GM18498 (cell line): ENCODE measurements around the gene JPT2.
"Not testable (repeated sequence)": the region's sequence is repeated elsewhere in the genome, so short reads cannot be mapped to it uniquely, and the experiment has no call there.

ENCODE experiments used
- ATAC-seq: cut with Tn5 transposase; IDR thresholded peaks from one replicate; pipeline ENCODE4 v1.9.1; 2021; ENCODE audit warnings: mild to moderate bottlenecking, moderate library complexity; ENCODE audit not compliant: unreplicated experiment

The JPT2 gene

DNA sequence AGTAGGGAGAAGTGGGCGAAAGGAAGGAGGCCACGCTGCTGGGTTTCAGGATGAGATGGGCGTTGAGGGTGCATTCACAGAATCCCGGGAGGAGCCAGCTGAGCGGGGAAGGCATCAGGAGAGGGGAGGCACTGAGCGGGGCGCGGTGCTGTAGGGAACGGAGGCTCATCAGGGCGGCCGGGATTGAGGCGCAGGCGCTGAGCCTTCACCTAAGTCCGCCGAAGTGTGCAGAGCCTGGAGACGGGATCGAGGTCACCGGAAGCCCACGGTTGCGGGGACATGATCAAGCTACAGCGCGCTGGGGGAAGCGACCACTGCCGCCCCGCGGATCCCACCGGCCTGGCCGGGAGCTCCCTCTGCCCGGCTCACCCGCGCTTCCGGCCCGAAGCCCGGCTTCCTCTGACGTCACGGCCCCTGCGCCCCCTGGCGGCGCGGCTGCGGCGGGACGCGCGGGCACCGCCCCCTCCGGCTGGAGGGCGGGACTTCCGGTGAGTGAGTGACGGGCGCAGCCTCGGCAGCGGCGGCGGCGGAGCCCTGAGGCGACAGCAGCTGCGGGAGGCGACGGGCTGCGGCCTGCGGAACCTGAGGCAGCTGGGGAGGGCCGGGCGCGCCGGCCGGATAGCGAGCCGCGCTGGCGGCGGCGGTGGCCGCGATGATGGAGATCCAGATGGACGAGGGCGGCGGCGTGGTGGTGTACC is 27.8 kb downstream of the JPT2 start, which contains the start of gene MAPK8IP3:
Gene MAPK8IP3 (plus strand): TSS at position 508 of the 698 bp plus-strand sequence. CDS start 145 bp downstream, at position 653.
- ATAC-seq, result peak; percentile 91

DNA sequence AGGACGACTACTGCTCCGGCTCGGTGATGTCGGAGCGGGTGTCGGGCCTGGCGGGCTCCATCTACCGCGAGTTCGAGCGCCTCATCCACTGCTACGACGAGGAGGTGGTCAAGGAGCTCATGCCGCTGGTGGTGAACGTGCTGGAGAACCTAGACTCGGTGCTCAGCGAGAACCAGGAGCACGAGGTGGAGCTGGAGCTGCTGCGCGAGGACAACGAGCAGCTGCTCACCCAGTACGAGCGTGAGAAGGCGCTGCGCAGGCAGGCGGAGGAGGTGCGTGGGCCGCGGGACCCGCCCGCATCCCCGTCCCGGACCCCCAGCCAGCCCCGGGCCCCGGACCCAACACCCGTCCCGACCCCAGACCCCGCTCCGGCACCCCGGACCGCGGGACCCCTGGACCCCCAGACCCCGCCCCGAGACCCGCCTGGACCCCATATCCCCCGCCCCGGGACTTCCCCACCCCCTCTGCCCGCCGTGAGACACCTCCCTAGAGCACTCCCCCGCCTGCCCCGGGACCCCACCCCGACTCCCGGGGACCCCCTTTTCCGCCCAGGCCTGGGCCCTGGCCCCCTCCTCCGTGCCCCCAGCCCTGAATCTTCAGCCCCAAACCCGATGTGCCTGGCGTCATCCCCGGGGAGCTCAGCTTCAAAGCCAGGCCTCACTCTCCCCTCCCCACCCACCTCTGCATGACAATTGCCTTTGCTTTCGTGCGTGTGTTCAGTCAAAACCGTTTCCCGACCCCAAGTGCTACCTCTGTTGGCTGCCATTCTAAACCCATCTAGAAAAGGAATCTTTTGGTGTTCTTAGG is 28.5 kb downstream of the JPT2 start:
- peak; percentile 26 for ATAC-seq

DNA sequence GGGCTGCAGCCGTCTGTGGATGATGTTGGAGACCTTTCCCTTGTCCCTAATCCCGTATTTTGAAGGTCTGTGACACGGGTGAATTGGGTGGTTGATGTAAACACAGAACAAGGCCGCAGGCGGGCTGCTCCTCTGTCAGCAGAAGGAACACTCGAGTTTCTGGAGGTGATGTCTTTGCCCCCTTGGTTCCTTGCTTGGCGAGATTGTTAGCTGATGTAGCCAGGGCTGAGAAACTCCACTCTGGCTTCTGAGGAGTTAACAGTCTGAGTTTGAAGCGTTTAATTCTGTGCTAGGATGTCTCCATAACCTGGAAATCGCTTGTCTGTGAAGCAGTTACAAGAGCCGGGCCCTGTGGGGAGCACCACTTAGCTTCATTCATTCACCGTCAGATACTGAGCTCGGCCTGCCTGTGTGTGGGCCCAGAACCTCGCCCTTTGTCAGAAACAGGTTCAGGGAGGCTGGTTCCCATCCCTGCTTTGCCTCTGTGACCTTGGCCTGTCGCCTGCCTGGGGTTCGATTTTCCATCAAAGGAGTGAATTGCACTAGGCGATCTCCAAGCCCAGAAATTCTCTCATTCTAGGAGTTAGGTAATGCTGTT is 29.2 kb downstream of the JPT2 start:
- ATAC-seq, result no peak

DNA sequence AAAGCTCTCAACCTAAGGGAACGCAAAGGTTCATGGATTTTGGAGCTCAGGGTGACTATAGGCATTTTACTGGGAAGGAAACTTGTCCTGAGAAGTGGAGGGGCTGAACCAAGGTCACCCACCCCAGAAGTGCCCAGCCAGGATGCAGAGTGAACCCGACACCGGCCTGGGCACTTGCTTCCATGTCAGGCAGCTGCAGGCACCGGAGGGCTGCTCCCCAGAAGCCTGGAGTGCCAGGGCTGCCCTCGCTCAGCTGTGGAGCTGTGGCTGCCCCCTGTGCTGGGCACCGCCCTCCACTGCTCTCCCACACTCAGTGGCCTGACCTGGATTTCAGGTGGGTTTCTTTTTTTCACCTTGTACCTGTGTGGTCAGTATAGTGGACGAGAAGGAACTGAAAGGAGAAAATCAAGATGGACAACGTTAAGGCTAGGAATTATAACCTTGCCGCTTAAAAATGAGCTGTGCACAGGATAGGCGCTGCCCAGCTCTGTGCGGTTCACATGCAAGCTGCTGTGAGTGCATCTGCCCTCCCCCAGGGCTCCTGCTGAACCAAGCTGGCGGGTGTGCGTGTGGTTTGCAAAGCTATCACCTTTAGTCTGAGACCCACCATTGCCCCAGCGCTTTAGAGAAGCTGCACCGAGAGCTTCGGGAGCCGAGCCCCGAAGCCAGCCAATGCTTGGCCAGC is 30.1 kb downstream of the JPT2 start:
- no peak for ATAC-seq

DNA sequence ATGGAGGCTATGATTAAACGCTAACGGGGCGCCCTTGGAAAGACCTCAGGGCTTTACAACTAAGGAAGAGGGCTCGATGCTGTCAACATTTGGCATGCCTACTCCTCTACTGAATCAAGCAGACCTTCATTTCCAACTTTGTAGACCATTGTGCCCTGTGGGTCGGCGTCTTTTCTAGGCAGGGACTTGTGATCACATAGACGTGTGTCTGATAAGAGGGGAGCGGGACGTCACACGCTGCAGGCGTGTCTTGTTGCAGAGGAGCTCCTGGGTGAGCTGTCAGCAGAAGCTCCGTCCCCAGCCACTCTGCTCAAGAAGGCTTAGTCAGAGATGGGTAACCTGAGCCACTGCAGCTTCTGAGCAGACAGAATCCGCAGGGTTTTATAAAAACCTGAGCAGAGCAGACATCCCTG is 30.7 kb downstream of the JPT2 start:
- ATAC-seq, result no peak

DNA sequence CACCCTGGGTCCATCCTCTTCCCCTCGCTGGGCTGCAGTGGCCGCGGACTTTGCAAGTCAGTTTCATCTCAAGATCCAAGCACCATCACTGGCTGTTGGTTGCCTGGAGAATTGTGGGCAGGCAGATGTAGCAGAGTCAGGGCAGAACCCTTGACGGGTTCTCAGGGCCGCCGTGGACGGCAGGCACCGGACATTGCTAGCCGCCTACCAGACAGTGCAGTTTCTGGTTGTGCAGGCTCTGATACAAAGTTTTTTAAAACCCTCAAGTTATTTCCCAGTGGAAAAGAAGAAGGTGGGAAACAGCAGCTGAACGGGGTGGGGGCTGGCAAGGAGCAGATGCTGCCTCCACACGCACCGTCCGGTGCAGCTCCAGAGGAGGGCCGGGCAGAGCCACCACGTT is 31.3 kb downstream of the JPT2 start:
- ATAC-seq, result no peak

DNA sequence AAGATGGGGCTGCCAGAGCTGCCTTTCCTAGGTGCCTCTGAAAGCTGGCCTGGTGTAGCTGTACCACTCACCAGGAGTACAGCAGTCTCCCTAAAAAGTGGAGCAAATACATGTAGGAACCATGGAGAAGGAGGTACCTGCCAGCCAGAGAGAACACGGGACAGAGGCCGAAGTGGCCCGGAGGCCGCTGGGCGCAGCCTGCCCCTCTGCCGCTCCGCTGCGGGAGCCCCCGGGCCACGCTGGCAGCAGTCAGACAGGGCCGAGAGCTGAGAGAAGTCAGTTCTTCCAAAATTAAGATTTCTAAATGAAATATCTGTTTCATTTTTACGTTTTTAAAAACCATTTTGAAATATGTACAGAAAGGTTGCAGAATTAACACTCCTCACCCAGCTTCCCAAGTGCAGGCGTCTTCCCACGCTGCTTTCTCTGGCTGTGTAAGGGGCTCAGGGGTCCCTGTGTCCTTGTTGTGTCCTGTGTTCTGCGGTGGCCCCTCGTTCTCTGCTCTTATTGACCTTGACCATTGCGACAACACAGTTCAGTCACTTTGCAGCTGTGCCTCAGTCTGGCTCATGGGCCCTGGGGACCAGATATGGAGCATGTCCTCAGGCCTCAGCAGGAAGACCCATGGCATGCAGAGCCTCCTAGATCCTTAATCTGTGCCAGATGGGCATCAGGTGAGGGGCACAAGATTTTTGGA is 32.9 kb downstream of the JPT2 start:
- ATAC-seq, result no peak

DNA sequence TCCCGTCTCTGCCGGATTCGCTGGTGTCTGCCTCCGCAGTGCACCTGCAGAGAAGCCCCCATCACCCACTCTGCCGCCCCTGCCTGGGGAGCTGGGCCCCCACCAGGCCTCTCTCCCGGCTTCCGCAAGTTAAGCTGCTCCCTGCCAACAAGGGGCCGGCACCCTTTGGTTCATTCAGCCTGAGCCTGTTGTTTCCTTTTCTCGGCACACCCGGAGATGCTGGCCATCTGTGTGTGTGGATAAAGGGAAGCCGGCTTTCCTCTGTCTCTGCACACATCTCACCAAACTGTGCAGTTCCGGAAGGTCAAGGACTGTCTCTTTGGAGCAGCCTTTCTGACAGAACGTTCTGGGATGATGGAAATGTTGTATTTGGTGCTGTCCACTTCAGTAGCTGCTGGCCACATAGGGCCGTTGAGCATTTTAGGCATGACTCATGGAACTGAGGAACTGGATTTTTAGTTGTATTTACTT is 34.7 kb downstream of the JPT2 start:
- ATAC-seq, result no peak

DNA sequence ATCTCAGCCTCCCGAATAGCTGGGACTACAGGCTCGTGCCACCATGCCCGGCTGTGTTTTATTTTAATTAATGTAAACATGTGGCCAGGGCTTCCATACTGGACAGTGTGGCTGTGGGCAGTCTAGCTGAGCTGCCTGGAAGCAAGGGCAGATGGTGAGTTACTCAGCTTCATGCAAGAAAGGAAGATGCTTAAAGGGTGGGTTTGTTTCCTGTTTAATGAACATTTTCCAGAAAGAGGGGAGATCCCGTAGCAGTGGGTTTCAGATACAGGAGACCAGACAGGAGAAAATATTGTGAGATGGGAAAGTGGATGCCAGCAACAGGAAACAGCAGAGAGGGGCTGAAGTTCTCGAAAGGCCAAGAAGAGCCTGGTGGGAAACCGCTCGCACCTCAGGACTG is 35.3 kb downstream of the JPT2 start:
- ATAC-seq, result no peak

DNA sequence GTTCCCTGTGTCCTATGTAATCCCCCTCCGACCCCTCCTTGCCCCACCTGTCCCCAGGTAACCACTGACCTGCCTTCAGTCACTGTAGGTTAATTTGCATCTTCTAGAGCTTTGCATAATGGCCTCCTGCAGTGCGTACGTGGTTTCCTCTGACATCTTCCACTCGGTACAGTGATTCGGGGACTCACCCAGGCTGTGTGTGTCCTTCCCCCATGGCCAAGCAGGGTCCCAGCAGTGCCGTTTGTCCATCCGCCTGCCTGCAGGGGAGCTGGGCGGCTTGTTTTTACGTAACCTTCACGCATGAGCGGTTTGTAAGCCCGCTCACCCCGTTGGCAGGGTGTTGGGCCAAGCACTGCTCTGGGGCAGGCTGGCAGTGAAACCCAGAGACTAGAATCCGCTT is 35.9 kb downstream of the JPT2 start:
- ATAC-seq, result no peak

DNA sequence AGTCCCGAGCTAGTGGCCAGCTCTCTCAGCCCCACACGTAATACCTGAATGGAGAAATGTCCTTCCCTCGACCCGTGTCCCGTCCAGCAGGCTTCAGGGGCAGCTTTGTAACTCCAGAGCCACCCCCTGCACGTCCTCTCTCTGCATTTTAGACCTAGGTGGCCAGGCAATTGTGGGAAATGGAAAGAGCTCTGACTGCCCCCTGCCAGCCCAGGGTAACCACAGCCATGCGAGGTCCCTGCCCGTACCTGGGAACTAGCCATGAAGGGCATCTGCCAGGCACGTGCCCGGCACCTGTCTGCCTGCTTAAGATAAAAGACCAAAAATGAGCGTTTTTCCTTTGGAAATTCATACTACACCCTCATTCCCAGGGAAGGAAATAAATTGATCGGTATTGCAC is 37.1 kb downstream of the JPT2 start:
- ATAC-seq, result no peak

DNA sequence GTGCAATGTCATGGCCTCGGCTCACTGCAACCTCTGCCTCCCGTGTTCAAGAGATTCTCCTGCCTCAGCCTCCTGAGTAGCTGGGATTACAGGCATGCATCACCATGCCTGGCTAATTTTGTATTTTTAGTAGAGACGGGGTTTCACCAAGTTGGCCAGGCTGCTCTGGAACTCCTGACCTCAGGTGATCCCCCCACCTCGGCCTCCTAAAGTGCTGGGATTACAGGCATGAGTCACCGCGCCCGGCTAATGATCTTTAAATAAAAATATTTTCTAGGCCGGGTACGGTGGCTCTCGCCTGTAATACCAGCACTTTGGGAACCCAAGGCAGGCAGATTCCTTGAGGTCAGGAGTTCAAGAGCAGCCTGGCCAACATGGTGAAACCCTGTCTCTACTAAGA is 40.2 kb downstream of the JPT2 start:
- ATAC-seq, result not testable (repeated sequence)

DNA sequence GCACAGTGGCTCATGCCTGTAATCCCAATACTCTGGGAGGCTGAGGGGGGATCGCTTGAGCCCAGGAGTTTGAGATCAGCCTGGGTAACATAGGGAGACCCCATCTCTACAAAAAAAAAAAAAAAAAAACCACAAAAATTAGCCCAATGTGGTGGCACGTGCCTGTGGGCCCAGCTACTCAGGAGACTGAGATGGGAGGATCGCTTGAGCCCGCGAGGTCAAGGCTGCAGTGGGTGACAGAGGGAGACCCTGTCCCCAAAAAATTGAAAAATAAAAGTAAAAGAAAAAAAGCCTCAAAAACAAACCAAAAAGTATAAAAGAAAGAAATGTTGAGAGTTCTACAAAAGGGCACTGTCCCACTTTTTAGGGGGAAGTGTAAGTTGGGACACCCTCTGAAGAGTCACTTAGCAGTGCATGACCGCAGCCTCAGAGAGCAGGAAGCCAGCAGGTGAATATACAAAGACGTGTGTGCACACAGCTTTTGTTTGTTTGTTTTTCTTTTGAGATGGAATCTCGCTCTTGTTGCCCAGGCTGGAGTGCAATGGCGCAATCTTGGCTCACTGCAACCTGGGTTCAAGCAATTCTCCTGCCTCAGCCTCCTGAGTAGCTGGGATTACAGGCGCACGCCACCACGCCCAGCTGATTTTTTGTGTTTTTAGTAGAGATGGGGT is 41.6 kb downstream of the JPT2 start:
- not testable (repeated sequence) for ATAC-seq

DNA sequence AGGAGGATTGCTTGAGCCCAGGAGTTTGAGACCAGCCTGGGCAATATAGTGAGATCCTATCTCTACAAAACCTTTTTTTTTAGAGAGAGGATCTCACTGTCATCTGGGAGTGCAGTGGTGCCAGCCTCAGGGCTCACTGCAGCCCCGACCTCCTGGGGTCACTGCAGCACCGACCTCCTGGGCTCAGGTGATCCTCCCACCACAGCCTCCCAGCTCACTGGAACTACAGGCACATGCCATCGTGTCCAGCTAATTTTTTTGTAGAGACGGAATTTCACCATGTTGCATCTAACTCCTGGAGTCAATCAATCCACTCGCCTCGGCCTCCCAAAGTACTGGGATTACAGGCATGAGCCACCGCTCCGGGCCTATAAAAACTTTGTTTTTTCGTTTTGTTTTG is 43.3 kb downstream of the JPT2 start:
- no peak for ATAC-seq

DNA sequence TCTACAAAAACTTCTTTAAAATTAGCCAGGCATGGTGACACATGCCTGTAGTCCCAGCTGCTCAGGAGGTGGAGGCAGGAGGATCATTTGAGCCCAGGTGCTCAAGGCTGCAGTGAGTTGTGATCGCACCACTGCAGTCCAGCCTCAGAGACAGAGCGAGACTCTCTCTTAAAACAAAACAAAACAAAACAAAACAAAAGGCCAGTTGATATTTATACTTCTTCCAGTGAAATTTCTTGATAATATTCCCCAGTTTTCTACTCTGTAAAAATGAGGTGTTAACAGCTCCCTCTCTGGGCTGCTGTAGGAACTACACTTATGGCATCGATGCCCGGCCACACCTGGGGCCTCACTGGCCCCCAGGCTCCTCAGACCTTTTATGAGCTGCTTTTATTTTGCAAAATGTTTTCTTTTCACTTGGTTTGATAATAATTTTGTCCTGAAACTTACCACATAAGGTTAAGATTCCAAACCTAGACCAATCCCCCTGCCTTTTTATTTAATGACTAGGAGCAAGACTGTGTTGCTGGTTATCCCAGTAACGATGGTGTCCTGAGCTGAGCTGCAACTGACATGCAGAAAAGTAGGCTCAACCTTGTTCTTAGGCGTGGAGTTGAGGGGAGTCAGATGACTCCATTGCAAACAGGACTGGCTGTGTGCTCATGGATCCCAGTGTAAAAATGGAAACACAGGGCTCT is 45.5 kb downstream of the JPT2 start:
- no peak for ATAC-seq

DNA sequence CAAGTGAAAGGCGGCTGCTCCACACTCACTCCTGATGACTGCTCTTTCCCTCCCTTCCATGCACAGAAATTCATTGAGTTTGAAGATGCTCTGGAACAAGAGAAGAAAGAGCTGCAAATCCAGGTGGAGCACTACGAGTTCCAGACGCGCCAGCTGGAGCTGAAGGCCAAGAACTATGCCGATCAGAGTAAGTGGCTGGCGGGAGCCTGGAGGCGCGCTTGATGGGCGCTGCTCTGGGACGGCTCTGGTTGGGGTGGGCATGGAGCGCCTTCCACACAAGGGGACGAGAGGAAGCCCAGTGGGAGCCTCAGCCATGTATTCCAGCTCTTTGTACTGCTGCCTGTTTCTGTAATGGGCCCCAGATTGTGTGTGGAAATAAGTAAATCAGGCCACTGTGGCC is 46.4 kb downstream of the JPT2 start:
- ATAC-seq, result no peak

DNA sequence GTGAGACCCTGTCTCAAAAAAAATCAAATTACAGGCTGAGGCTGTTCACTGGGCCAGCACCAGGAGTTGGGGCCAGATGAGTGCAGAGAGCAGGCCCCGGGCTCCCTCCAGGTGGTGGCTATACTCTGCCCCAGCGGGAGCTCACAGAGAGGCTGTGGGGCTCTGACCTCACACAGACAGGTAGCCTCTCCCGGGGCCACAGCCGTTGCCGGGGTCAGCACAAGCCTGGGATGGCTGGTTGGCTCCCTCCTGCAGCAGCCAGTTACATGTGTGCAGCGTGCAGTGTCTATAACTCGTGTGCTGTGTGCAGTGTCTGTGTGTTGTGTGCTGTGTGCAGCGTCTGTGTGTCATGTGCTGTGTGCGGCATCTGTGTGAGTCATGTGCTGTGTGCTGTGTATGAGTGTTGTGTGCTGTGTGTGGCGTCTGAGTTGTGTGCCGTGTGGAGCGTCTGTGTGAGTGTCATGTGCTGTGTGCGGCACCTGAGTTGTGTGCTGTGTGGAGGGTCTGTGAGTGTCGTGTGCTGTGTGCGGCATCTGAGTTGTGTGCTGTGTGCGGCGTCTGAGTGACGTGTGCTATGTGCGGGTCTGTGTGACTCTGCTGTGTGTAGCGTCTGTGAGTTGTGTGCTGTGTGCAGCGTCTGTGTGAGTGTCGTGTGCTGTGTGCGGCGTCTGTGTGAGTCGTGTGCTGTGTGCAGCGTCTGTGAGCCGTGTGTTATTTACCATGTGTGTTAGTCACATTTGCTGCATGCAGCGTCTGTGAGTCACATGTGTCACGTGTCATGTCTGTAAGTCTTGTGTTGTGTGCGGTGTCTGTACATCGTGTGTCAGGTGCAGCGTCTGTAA is 48.8 kb downstream of the JPT2 start:
- no peak for ATAC-seq
